22Rv1 (cell line): ENCODE data around the gene SUPT5H.

Experiments
- H3K27ac ChIP-seq: fragments of 450-650 bp; 2 replicates; pipeline ENCODE4 v1.5.1; 2017
- CTCF ChIP-seq: fragments of 450-650 bp; IDR thresholded peaks from 2 replicates; pipeline ENCODE4 v1.5.1; 2017; ENCODE audit warnings: mild to moderate bottlenecking
- ZFX ChIP-seq: fragments of 450-650 bp; IDR thresholded peaks from 2 replicates; pipeline ENCODE4 v1.6.1; 2017; ENCODE audit warnings: antibody characterized with exemption, borderline replicate concordance

Gene SUPT5H

GRCh38 chr19:39520541-39521484 is 75.4 kb downstream of the SUPT5H start:
- no peak overlapping the region for H3K27ac ChIP-seq
- TF ChIP-seq ZFX (no peak), CTCF (no peak)

- TF ChIP-seq ZFX, result no peak
- TF ChIP-seq CTCF, result no peak
- no peak overlapping the region for H3K27ac ChIP-seq
These were observed 79.1 kb downstream of the SUPT5H start for GRCh38 chr19:39524495-39524894.

DNA sequence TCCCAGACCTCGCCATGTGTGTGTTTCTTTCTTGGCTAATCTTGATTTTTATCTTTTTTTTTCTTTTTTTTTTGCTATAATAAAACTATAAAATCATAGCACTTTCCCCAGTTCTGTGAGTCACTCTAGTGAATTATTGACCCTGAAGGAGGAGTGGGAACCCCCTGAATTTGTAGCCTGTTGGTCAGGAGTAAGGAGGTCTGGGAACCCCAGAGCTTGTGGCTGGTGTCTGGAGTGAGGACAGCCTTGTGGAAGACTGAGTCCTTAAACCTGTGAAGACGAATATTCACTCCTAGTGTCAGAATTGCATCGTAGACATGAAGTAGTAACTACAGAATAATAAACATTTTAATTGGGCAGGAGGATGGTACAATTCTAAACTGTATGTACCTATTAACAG is 79.8 kb downstream of the SUPT5H start:
- TF ChIP-seq ZFX, result no peak
- no peak for TF ChIP-seq CTCF
- no peak overlapping the region for H3K27ac ChIP-seq
